ENCODE data around the gene GNG11. TPM values are rescaled to one million over a fixed set of nuclear protein-coding genes. Genes with fewer than 3 reads are reported as not detected.

Gene GNG11
- 2.6 TPM for polyA plus RNA-seq

DNA sequence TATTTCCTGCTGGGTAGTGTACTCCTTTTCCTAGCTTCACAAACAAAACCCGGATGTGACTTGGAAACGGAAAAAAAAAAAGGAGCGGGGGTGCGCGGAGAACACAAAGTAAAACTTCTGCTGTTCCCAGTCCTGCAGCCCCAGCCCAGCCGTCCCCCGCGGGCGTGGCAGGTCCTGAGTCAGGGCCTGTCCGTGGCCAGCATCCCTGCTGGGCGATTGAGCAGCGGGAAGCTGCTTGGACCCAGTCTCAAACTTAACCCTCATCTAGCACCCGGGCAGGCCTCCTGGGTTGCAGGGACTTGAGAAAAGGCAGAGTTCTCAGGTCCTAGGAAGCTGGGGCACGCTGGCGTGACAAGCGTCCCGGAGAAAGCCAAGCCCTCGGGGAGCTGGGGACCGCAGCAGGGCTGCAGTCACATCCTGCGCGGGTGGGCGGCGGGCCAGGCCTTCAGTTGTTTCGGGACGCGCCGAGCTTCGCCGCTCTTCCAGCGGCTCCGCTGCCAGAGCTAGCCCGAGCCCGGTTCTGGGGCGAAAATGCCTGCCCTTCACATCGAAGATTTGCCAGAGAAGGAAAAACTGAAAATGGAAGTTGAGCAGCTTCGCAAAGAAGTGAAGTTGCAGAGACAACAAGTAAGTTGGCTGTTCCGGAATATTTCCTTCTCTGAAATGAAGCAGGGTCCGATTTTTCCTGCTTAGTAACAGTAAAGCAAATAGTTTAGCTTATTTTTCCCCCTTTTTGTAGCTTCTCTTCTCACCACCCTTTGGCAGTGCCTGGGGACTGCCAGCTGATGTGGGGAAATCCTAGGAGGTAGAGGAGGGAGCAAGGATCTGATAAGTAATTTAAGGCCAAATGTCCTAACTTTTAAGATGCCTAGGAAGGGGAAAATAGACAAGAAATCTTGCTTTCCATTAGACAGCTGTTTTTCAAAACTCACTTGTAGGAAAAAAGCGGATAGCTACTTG lies at the start of gene GNG11:
GNG11 (plus strand) TSS at position 129 of the 960 bp plus-strand sequence; CDS start at position 532, 403 bp downstream.
- Mint-ChIP-seq H3K27ac (no peak within 1 kb of the TSS), H3K4me3 (peak within 1 kb of the TSS; percentile 74 to 92 (median 84)), H3K27me3 (peaks cover 15% of the 10 kb centered on the region), H3K4me1 (peaks cover 0 to 9% (median 6%) of the 10 kb centered on the region in 3 donors), H3K9me3 (no peaks in the 10 kb centered on the region), H3K36me3 (no peaks in the 10 kb centered on the region)

DNA sequence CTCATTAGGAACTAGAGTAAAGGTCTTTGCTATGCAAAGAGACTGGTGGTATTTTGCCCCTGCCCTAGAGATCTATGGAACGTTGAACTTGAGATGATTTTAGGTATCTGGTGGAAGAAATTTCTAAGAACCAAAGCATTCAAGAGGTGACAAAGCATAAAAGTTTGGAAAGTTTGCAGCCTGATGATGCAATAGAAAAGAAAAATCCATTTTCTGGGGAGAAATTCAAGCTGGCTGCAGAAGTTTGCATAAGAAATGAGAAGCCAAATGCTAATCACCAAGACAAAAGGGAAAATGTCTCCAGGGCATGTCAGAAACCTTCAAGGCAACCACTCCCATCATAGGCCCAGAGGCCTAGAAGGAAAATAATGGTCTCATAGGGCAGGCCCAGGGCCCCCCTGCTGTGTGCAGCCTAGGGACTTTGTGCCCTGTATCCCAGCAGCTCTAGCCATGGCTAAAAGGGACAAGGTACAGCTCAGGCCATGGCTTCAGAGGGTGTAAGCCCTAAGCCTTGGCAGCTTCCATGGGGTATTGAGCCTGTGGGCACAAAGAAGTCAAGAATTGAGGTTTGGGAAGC lies 47.4 kb upstream of the GNG11 start:
- no peak overlapping the region for H3K4me3 Mint-ChIP-seq
- no peak overlapping the region for H3K27ac Mint-ChIP-seq
- H3K9me3 Mint-ChIP-seq = peaks cover 0 to 6% (median 0%) of the 10 kb centered on the region in 3 donors
- no peaks in the 10 kb centered on the region for H3K27me3 Mint-ChIP-seq
- peaks cover 0 to 2% (median 0%) of the 10 kb centered on the region in 3 donors for H3K4me1 Mint-ChIP-seq
- H3K36me3 Mint-ChIP-seq = no peaks in the 10 kb centered on the region

DNA sequence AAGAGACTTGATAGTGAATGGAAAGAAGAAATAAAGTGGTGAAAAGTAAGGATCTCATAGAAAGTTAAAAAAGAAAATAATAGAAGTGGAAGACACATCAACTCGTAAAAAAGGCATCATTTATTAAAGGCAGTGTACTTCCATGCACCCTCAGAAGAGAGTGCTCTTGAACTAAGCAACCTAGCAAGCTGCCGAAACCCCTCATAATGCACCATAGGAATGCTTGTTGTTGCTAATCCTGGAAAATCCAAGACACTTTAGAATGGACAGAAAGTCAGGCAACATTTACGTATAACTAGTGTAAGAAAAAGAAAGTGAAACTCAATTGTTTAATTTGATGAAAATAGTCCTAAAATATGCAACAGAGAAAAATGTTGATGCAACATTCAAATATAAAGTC lies 43.8 kb upstream of the GNG11 start:
- Mint-ChIP-seq H3K9me3 (peaks cover 0 to 11% (median 4%) of the 10 kb centered on the region in 3 donors), H3K27me3 (no peaks in the 10 kb centered on the region)

DNA sequence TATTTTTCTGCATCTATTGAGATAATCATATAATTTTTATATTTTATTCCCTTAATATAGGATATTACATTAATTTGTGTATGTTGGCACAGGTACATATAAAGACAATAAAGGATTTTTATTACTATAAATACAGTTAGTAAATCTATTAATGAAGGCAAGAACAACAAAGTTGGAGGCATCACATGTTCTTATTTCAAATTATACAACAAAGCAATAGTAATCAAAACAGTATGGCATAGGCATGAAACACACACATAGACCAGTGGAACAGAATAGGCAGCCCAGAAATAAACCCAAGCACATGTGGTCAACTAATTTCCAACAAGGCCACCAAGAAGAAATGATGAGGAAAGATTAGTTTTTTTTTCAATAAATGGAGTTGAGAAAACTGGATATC lies 42.2 kb upstream of the GNG11 start:
- Mint-ChIP-seq H3K27ac (no peak overlapping the region), H3K4me1 (peaks cover 0 to 2% (median 0%) of the 10 kb centered on the region in 3 donors), H3K4me3 (no peak overlapping the region), H3K36me3 (peaks cover 2% of the 10 kb centered on the region), H3K27me3 (no peaks in the 10 kb centered on the region), H3K9me3 (peaks cover 0 to 5% (median 4%) of the 10 kb centered on the region in 3 donors)

More for the DNA sequence above, 43.8 kb upstream of the GNG11 start:
- Mint-ChIP-seq H3K4me3 (no peak overlapping the region), H3K27ac (no peak overlapping the region), H3K4me1 (peaks cover 0 to 2% (median 0%) of the 10 kb centered on the region in 3 donors), H3K36me3 (peaks cover 2% of the 10 kb centered on the region)

DNA sequence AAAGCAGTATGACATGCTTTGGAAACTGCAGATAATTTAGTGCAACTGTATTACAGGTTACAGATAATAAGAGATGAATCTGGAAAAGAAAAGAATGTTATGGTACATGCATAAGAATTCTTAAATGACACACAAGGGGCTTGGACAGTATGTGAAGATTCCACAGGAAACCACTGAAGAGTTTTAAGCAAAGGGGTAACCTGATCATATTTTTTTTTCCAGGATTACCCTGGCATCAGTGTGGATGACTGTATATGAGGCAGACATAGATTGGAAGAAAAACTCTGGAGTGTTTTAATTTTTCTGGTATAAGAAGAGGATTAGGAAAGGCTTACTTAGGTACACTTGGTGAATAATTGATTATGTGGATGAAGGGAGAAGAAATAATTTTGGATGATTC lies 39.1 kb upstream of the GNG11 start:
- H3K9me3 Mint-ChIP-seq = peaks cover 0 to 5% (median 4%) of the 10 kb centered on the region in 3 donors
- H3K36me3 Mint-ChIP-seq = peaks cover 2% of the 10 kb centered on the region
- no peaks in the 10 kb centered on the region for H3K27me3 Mint-ChIP-seq
- no peak overlapping the region for H3K27ac Mint-ChIP-seq
- no peak overlapping the region for H3K4me3 Mint-ChIP-seq
- H3K4me1 Mint-ChIP-seq = peaks cover 0 to 2% (median 0%) of the 10 kb centered on the region in 3 donors

- no peaks in the 10 kb centered on the region for H3K4me1 Mint-ChIP-seq
- peaks cover 2% of the 10 kb centered on the region for H3K36me3 Mint-ChIP-seq
- H3K4me3 Mint-ChIP-seq = no peak overlapping the region
- H3K27me3 Mint-ChIP-seq = peaks cover 7% of the 10 kb centered on the region
- peaks cover 0 to 5% (median 4%) of the 10 kb centered on the region in 3 donors for H3K9me3 Mint-ChIP-seq
- H3K27ac Mint-ChIP-seq = peak overlapping the region in 1 of 3 donors; percentile 48
Observed at GRCh38 chr7:93883078-93883916, 38.2 kb upstream of the GNG11 start.

DNA sequence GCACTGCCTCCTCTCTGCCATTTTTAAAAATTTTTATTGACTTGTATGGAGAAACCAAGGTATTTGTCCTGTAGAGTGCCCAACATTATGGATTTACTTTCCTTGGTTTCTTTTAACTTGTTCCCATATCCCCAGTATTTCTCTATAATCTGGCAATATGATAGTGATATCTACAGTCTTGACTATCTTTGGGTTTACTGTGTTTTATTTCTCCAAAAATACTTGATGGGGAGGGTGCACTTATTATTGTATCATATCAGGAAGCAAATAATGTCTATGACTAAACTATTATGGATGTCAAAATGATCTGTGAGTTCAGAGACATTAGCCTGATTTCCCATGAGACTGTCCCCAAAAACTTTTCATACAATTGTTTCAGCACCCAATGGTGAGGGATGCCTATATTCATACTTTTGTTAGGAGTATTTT lies 37.6 kb upstream of the GNG11 start:
- Mint-ChIP-seq H3K4me1 (no peaks in the 10 kb centered on the region), H3K27me3 (peaks cover 12% of the 10 kb centered on the region), H3K4me3 (no peak overlapping the region), H3K36me3 (peaks cover 2% of the 10 kb centered on the region), H3K9me3 (peaks cover 0 to 5% (median 4%) of the 10 kb centered on the region in 3 donors), H3K27ac (no peak overlapping the region)

DNA sequence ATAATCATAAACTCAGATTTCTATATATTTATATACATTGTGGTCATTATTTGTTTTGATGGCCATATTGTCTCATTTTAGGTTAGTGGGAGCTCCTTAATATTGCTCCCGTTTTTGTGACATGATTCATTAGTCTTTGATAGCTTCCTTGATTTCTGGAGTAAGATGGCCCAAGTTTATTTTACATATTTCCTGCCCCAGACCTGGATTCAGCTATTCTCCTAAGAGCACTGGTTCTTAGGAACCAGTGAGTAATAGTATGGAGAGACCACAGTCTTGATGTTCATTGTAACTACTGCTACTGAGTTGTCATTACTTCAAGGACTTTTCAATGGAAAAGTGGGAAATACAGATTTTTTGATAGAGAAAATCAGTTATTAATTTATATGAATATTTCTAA lies 37.0 kb upstream of the GNG11 start:
- peaks cover 2% of the 10 kb centered on the region for H3K36me3 Mint-ChIP-seq
- peaks cover 17% of the 10 kb centered on the region for H3K27me3 Mint-ChIP-seq
- no peak overlapping the region for H3K27ac Mint-ChIP-seq
- H3K4me1 Mint-ChIP-seq = peaks cover under 1% of the 10 kb centered on the region in 3 donors
- peaks cover 0 to 3% (median 2%) of the 10 kb centered on the region in 3 donors for H3K9me3 Mint-ChIP-seq
- no peak overlapping the region for H3K4me3 Mint-ChIP-seq

- Mint-ChIP-seq H3K4me1 (peaks cover 9 to 14% (median 13%) of the 10 kb centered on the region in 3 donors), H3K27ac (no peak overlapping the region), H3K27me3 (peaks cover 38% of the 10 kb centered on the region), H3K4me3 (no peak overlapping the region), H3K36me3 (no peaks in the 10 kb centered on the region), H3K9me3 (no peaks in the 10 kb centered on the region)
Observed at GRCh38 chr7:93889261-93889660, 32.3 kb upstream of the GNG11 start.

- H3K4me3 Mint-ChIP-seq = peak overlapping the region; percentile 83 to 96 (median 88)
- H3K4me1 Mint-ChIP-seq = peaks cover 9 to 14% (median 13%) of the 10 kb centered on the region in 3 donors
- no peaks in the 10 kb centered on the region for H3K36me3 Mint-ChIP-seq
- H3K9me3 Mint-ChIP-seq = no peaks in the 10 kb centered on the region
- no peak overlapping the region for H3K27ac Mint-ChIP-seq
- peaks cover 38% of the 10 kb centered on the region for H3K27me3 Mint-ChIP-seq
Observed at GRCh38 chr7:93890041-93890463, 31.5 kb upstream of the GNG11 start.

GRCh38 chr7:93890464-93891068 lies 31.0 kb upstream of the GNG11 start, which contains the start of gene TFPI2:
TSS of gene TFPI2 (minus strand) at chr7:93890753. CDS start at chr7:93890678, 75 bp downstream.
- peak within 1 kb of the TSS in 2 of 3 donors; percentile 55 to 59 for H3K27ac Mint-ChIP-seq
- peaks cover 38% of the 10 kb centered on the region for H3K27me3 Mint-ChIP-seq
- H3K4me1 Mint-ChIP-seq = peaks cover 9 to 14% (median 13%) of the 10 kb centered on the region in 3 donors
- no peaks in the 10 kb centered on the region for H3K9me3 Mint-ChIP-seq
- peak within 1 kb of the TSS; percentile 85 to 96 (median 89) for H3K4me3 Mint-ChIP-seq
- no peaks in the 10 kb centered on the region for H3K36me3 Mint-ChIP-seq

- Mint-ChIP-seq H3K36me3 (no peaks in the 10 kb centered on the region), H3K27me3 (peaks cover 21% of the 10 kb centered on the region), H3K4me3 (no peak overlapping the region), H3K27ac (no peak overlapping the region), H3K4me1 (peaks cover 11 to 14% (median 13%) of the 10 kb centered on the region in 3 donors), H3K9me3 (no peaks in the 10 kb centered on the region)
Observed at GRCh38 chr7:93894426-93894825, 27.1 kb upstream of the GNG11 start.

DNA sequence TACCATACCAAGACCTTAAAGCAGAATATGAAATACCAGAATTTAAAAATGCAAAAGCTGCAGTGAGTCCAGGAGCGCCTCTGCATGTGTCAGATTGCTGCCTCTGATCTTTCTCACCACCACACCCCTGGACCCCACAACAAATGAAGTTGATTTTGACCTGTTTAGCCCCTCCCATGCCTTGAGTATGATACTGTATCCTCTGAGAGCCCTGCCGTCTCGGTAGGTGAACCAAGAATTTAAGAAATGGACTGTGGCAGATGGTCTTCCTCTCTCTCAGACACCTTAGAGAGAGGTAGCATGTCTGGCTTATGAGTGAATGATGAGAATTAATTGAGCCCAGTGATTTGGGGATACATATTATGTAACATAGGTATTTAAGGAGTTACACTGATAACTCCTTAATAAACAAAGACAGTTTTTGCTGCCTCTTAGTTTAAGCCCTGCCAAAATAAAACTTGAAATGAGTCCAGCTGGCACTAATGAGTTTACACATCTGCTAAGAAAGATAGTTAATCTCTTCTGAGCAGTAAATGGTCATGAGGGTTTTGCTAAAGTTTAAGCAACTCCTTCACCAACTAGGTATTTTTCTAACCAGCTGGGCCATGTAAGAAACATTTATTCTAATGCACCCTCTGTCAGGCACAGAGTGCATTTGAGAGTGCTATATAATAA lies 26.4 kb upstream of the GNG11 start:
- Mint-ChIP-seq H3K27me3 (peaks cover 17% of the 10 kb centered on the region), H3K4me1 (peaks cover 5 to 8% (median 7%) of the 10 kb centered on the region in 3 donors), H3K27ac (no peak overlapping the region), H3K9me3 (no peaks in the 10 kb centered on the region), H3K4me3 (no peak overlapping the region), H3K36me3 (peaks cover 1% of the 10 kb centered on the region)

Data from IgD-negative memory B cell (primary cell).